Stimulated activated CD4-positive, alpha-beta T cell treated with anti-CD3 and anti-CD28 coated beads, Interleukin-15, amount 100 ng/mL, for 48 hours (primary cell): ENCODE measurements around the gene TMPO.
"Not testable (repeated sequence)": the region's sequence is repeated elsewhere in the genome, so short reads cannot be mapped to it uniquely, and the experiment has no call there.

ENCODE experiments used
- DNase-seq, 2 donors: peaks; one replicate each; pipeline ENCODE4 v3.0.0-alpha.2; 2020; ENCODE audit warnings: low read depth in 2 of 2

TMPO gene

GRCh38 chr12:98511806-98512205 lies 3.6 kb upstream of the TMPO start:
- DNase-seq = not testable (repeated sequence)

GRCh38 chr12:98513379-98514322 lies 1.7 kb upstream of the TMPO start:
- no peak for DNase-seq

- DNase-seq = no peak
Measured at GRCh38 chr12:98514982-98515286, 456 bp upstream of the TMPO start.

- DNase-seq = peak; percentile 83 to 87
Measured at GRCh38 chr12:98516111-98516873, 902 bp downstream of the TMPO start.

GRCh38 chr12:98519257-98519907 lies 4.0 kb downstream of the TMPO start:
- DNase-seq = no peak

- DNase-seq = no peak
Measured at GRCh38 chr12:98530068-98530467, 14.7 kb downstream of the TMPO start.

- no peak for DNase-seq
Measured at GRCh38 chr12:98532687-98533304, 17.4 kb downstream of the TMPO start.

- DNase-seq = no peak
Measured at GRCh38 chr12:98533723-98534251, 18.4 kb downstream of the TMPO start.

- no peak for DNase-seq
Measured at GRCh38 chr12:98538031-98538430, 22.6 kb downstream of the TMPO start.

- DNase-seq = no peak
Measured at GRCh38 chr12:98543701-98544100, 28.3 kb downstream of the TMPO start.

- no peak for DNase-seq
Measured at GRCh38 chr12:98544751-98545150, 29.4 kb downstream of the TMPO start.

GRCh38 chr12:98549371-98550110 lies 34.2 kb downstream of the TMPO start:
- DNase-seq = no peak

- no peak for DNase-seq
Measured at GRCh38 chr12:98551787-98552186, 36.4 kb downstream of the TMPO start.

GRCh38 chr12:98558097-98558496 lies 42.7 kb downstream of the TMPO start:
- DNase-seq = not testable (repeated sequence)

- no peak for DNase-seq
Measured at GRCh38 chr12:98559666-98560065, 44.3 kb downstream of the TMPO start.

- DNase-seq = no peak
Measured at GRCh38 chr12:98561846-98562245, 46.5 kb downstream of the TMPO start.

GRCh38 chr12:98572010-98572409 lies 56.6 kb downstream of the TMPO start:
- DNase-seq = no peak

GRCh38 chr12:98574110-98574509 lies 58.7 kb downstream of the TMPO start:
- DNase-seq = no peak

- no peak for DNase-seq
Measured at GRCh38 chr12:98575013-98575412, 59.6 kb downstream of the TMPO start.

GRCh38 chr12:98576795-98577194 lies 61.4 kb downstream of the TMPO start:
- not testable (repeated sequence) for DNase-seq

- DNase-seq = no peak
Measured at GRCh38 chr12:98578392-98578791, 63.0 kb downstream of the TMPO start.
